Measurements from ENCODE around the gene AASS. TPM values are rescaled to one million over a fixed set of nuclear protein-coding genes. Genes with fewer than 3 reads are reported as not detected.
"Not testable (repeated sequence)": the region's sequence is repeated elsewhere in the genome, so short reads cannot be mapped to it uniquely, and the experiment has no call there.

Gene AASS
- 34.4 TPM for total RNA-seq

DNA sequence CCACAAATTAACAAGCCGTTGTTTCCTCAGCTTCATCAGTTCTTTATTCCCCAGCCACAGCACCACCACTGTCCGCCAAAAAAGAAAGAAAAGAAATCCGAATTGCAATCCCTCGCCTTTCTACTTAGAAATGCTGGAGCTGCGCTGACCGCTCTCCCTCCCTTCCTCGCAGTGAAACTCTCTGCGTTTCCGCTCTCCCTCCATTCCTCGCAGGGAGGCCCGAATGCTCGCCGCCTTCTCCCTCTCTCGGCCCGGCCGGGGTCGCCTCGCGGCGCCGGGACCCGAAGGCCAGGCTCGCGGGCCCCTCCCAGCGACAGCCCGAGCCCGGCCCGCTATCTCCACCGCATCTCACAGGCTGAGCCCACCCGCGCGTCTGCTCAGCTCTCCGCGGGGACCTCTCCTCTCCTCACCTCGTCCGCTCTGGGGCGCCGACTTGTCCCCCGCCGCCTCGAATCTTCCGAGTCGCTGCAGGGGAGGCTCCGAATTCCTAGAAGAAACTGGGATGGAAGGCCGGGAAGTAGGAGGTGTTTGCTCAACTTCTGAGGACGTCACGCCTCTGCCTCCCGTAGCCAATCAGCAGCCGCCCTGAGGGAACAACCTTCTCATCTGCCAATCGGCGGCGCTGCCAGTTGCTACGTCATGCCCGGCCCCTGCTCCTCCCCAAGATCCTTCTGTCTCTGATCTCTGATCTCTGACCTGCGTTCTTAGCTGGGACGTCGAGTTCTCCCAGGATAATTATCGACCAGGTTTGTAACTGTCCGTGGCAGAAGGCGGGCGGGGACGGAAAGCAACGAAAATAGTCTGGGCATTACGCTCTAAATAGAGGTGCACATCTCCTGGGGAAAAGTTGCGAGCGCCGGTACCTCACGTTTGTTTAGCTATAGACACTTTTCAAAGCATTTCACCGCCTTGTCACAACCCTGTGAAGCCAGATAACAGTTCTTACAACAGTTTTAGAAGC lies at the start of gene AASS:
TSS of gene AASS (minus strand) at position 499 of the 961 bp plus-strand sequence. CDS start 10,523 bp downstream, outside the sequence.
- H3K4me3 ChIP-seq = peak within 1 kb of the TSS; percentile 80 to 86

DNA sequence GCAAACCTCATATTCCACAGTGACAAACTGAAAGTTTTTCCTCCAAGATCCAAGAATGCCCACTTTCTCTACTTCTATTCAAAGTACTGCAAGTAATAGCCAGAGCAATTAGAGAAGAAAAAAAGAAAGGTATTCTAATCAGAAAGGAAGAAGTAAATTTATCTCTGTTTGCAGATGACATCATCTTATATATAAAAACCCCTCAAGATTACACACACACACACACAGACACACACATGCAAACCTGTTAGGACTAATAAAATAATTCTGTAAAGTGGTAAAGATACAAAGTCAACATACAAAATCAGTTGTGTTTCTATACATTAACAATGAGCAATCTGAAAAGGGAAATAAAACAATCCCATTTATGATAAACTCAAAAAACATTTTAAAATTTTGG lies 44.7 kb upstream of the AASS start:
- no peaks in the 10 kb centered on the region for H3K27me3 ChIP-seq
- intact Hi-C loops (cut with DNase I) = loop anchor here (5.0 kb wide), 1 partner anchor 1209 kb away; no protein-coding TSS in a partner anchor
- no peak for DNase-seq (ENCODE audit: extremely low spot score in 2 of 2)
- H3K36me3 ChIP-seq = no peaks in the 10 kb centered on the region
- no peak overlapping the region for H3K4me3 ChIP-seq
- no peaks in the 10 kb centered on the region for H3K9me3 ChIP-seq
- no peak overlapping the region for H3K27ac ChIP-seq
- TF ChIP-seq, protein P1, sequence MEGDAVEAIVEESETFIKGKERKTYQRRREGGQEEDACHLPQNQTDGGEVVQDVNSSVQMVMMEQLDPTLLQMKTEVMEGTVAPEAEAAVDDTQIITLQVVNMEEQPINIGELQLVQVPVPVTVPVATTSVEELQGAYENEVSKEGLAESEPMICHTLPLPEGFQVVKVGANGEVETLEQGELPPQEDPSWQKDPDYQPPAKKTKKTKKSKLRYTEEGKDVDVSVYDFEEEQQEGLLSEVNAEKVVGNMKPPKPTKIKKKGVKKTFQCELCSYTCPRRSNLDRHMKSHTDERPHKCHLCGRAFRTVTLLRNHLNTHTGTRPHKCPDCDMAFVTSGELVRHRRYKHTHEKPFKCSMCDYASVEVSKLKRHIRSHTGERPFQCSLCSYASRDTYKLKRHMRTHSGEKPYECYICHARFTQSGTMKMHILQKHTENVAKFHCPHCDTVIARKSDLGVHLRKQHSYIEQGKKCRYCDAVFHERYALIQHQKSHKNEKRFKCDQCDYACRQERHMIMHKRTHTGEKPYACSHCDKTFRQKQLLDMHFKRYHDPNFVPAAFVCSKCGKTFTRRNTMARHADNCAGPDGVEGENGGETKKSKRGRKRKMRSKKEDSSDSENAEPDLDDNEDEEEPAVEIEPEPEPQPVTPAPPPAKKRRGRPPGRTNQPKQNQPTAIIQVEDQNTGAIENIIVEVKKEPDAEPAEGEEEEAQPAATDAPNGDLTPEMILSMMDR (IDR thresholded peaks at IDR 0.05) = no peak
- TF ChIP-seq POLR2AphosphoS5 (IDR thresholded peaks at IDR 0.05; ENCODE audit: insufficient read depth in 1 of 2, low read depth in 1 of 2) (no peak), POLR2A (IDR thresholded peaks at IDR 0.05) (no peak)
- H3K4me1 ChIP-seq = no peaks in the 10 kb centered on the region

More for the DNA sequence above, at the start of gene AASS:
- Histone ChIP-seq H3K9me3 (no peaks in the 10 kb centered on the region), H3K27me3 (no peaks in the 10 kb centered on the region), H3K36me3 (no peaks in the 10 kb centered on the region), H3K4me1 (peaks cover 20% of the 10 kb centered on the region), H3K27ac (peak within 1 kb of the TSS; percentile 93)
- intact Hi-C loops (cut with DNase I) = no loop called here
- TF ChIP-seq POLR2A (IDR thresholded peaks at IDR 0.05) (peak in 1 of 2 donors; percentile 66), POLR2AphosphoS5 (IDR thresholded peaks at IDR 0.05; ENCODE audit: insufficient read depth in 1 of 2, low read depth in 1 of 2) (peak; percentile 88 to 94)
- TF ChIP-seq, protein P1 (IDR thresholded peaks at IDR 0.05) = no peak
- peak; percentile 97 to 99 for DNase-seq (ENCODE audit: extremely low spot score in 2 of 2)

DNA sequence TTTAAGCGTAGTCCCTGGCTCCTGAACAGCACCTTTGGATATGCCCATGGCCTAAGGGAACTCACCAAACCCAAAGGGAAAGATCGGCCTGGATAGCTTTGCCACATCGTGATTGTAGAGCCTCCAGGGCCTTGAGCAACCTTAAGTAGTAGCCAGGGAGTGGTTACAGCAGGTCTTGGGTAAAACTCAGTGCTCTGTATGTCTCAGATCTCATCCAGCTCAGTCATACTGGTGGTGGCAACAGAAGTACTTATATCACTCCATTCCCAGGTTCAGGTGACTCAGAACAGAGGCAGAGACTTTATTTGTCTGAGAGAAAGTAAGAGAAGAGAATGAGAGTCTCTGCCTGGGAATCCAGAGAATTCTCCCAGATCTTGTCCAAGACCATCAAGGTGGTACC lies 39.1 kb upstream of the AASS start:
- H3K27me3 ChIP-seq = no peaks in the 10 kb centered on the region
- H3K36me3 ChIP-seq = no peaks in the 10 kb centered on the region
- H3K4me3 ChIP-seq = no peak overlapping the region
- intact Hi-C loops (cut with DNase I) = no loop called here
- no peaks in the 10 kb centered on the region for H3K4me1 ChIP-seq
- no peak overlapping the region for H3K27ac ChIP-seq
- DNase-seq (ENCODE audit: extremely low spot score in 2 of 2) = no peak
- TF ChIP-seq POLR2A (IDR thresholded peaks at IDR 0.05) = no peak
- TF ChIP-seq, protein P1 (IDR thresholded peaks at IDR 0.05) = no peak
- no peak for TF ChIP-seq POLR2AphosphoS5 (IDR thresholded peaks at IDR 0.05; ENCODE audit: insufficient read depth in 1 of 2, low read depth in 1 of 2)
- H3K9me3 ChIP-seq = no peaks in the 10 kb centered on the region

DNA sequence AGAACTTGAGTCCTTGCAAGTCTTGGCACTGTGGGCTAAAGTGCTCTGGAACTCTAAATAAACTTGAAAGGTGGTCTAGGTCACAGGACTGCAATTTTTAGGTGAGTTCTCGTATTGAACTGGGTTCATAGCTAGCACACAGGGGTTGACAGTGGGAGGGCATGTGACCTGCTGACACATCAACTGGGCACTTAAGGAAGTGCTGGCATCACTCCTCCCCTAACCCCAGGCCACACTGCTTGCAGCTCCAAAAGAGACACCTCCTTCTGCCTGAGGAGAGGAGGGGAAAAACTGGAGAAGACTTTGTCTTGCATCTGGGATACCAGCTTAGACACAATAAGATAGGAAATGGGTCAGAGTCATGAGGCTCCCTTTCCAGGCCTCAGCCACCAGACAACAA lies 38.0 kb upstream of the AASS start:
- Histone ChIP-seq H3K4me1 (no peaks in the 10 kb centered on the region), H3K4me3 (no peak overlapping the region), H3K27me3 (no peaks in the 10 kb centered on the region), H3K9me3 (no peaks in the 10 kb centered on the region), H3K36me3 (no peaks in the 10 kb centered on the region), H3K27ac (no peak overlapping the region)
- intact Hi-C loops (cut with DNase I) = no loop called here
- no peak for DNase-seq (ENCODE audit: extremely low spot score in 2 of 2)
- TF ChIP-seq POLR2AphosphoS5 (IDR thresholded peaks at IDR 0.05; ENCODE audit: insufficient read depth in 1 of 2, low read depth in 1 of 2) = no peak
- TF ChIP-seq, protein P1 (IDR thresholded peaks at IDR 0.05) = no peak
- TF ChIP-seq POLR2A (IDR thresholded peaks at IDR 0.05) = no peak

DNA sequence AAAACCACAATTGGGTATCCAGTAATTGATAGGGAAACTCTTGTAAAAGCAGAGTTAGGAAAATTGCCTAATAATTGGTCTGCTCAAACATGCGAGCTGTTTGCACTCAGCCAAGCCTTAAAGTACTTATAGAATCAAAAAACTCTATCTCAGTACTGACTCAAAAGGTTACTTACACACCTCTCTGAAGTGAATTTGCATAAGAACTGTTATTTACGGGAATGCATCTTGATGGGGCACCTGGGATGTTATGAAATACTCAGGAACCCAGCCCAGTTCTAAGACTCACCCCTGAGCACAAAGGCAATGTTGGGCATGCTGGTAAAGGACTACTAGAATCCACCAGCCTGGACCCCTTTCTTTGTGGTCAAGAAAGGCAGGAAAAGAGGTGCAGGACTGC lies 28.1 kb upstream of the AASS start:
- H3K27ac ChIP-seq; H3K36me3 ChIP-seq; H3K27me3 ChIP-seq; DNase-seq (ENCODE audit: extremely low spot score in 2 of 2); H3K4me3 ChIP-seq; intact Hi-C loops (cut with DNase I); H3K4me1 ChIP-seq; H3K9me3 ChIP-seq: not testable (repeated sequence)

Measured in vagina (tissue), 2 donors.